ENCODE data around the gene FAM111B.
"Not testable (repeated sequence)": the region's sequence is repeated elsewhere in the genome, so short reads cannot be mapped to it uniquely, and the experiment has no call there.

The FAM111B gene

GRCh38 chr11:59102259-59102765 lies 4.7 kb upstream of the FAM111B start:
- no peaks in the 10 kb centered on the region for H3K4me1 ChIP-seq (ENCODE audit: insufficient read depth, poor library complexity, severe bottlenecking)
- no peak overlapping the region for H3K27ac ChIP-seq (ENCODE audit: poor library complexity, severe bottlenecking)
- peak overlapping the region; percentile 7 for H3K4me3 ChIP-seq (ENCODE audit: severe bottlenecking)
- ATAC-seq (ENCODE audit: low read depth): peak; percentile 29
- no peaks in the 10 kb centered on the region for H3K9me3 ChIP-seq (ENCODE audit: severe bottlenecking)
- peak; percentile 27 for TF ChIP-seq CTCF (IDR thresholded peaks at IDR 0.05; ENCODE audit: poor library complexity, severe bottlenecking)
- no peak for DNase-seq (ENCODE audit: low spot score)
- no peaks in the 10 kb centered on the region for H3K36me3 ChIP-seq (ENCODE audit: low read depth)
- H3K27me3 ChIP-seq (ENCODE audit: insufficient read depth, poor library complexity, severe bottlenecking): no peaks in the 10 kb centered on the region

DNA sequence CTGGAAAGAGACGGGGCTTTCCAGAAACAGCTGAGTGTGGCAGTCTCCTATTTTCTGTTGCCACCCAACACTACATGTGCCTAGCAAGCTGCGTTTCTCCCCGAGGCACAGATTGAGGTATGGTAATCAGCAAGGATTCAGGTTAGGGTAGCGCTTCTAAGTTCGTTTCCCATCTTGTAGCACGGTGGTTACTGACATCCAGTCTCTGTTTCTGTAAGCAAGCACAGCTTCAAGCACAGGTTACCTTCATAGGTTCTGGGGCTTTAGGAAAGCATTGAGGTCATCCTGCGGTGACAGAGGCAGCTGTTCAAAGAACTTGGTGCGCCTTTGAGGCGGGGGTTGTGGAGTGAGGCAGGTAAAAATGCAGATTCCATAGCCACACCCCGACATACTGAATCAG lies 684 bp downstream of the FAM111B start:
- H3K9me3 ChIP-seq (ENCODE audit: severe bottlenecking); DNase-seq (ENCODE audit: low spot score); H3K27me3 ChIP-seq (ENCODE audit: insufficient read depth, poor library complexity, severe bottlenecking): not testable (repeated sequence)
- H3K4me1 ChIP-seq (ENCODE audit: insufficient read depth, poor library complexity, severe bottlenecking): peaks cover 11% of the 10 kb centered on the region
- H3K4me3 ChIP-seq (ENCODE audit: severe bottlenecking): peak overlapping the region; percentile 35
- ATAC-seq (ENCODE audit: low read depth): peak; percentile 5; the same call in 2 of the 3 replicates
- peaks cover 40% of the 10 kb centered on the region for H3K36me3 ChIP-seq (ENCODE audit: low read depth)
- H3K27ac ChIP-seq (ENCODE audit: poor library complexity, severe bottlenecking): peak overlapping the region; percentile 55

- DNase-seq (ENCODE audit: low spot score) (no peak), ATAC-seq (ENCODE audit: low read depth) (no peak)
- no peak overlapping the region for H3K27ac ChIP-seq (ENCODE audit: poor library complexity, severe bottlenecking)
- peaks cover 13% of the 10 kb centered on the region for H3K4me1 ChIP-seq (ENCODE audit: insufficient read depth, poor library complexity, severe bottlenecking)
- H3K36me3 ChIP-seq (ENCODE audit: low read depth): peaks cover 81% of the 10 kb centered on the region
- H3K9me3 ChIP-seq (ENCODE audit: severe bottlenecking): no peaks in the 10 kb centered on the region
- no peak overlapping the region for H3K4me3 ChIP-seq (ENCODE audit: severe bottlenecking)
- no peak for TF ChIP-seq CTCF (IDR thresholded peaks at IDR 0.05; ENCODE audit: poor library complexity, severe bottlenecking)
- H3K27me3 ChIP-seq (ENCODE audit: insufficient read depth, poor library complexity, severe bottlenecking): no peaks in the 10 kb centered on the region
These were observed 5.5 kb downstream of the FAM111B start for GRCh38 chr11:59112494-59112893.

- H3K27me3 ChIP-seq (ENCODE audit: insufficient read depth, poor library complexity, severe bottlenecking): no peaks in the 10 kb centered on the region
- DNase-seq (ENCODE audit: low spot score) (no peak), ATAC-seq (ENCODE audit: low read depth) (no peak)
- H3K4me1 ChIP-seq (ENCODE audit: insufficient read depth, poor library complexity, severe bottlenecking): peaks cover 7% of the 10 kb centered on the region
- peaks cover 7% of the 10 kb centered on the region for H3K9me3 ChIP-seq (ENCODE audit: severe bottlenecking)
- no peak for TF ChIP-seq CTCF (IDR thresholded peaks at IDR 0.05; ENCODE audit: poor library complexity, severe bottlenecking)
- no peak overlapping the region for H3K4me3 ChIP-seq (ENCODE audit: severe bottlenecking)
- no peak overlapping the region for H3K27ac ChIP-seq (ENCODE audit: poor library complexity, severe bottlenecking)
- peaks cover 89% of the 10 kb centered on the region for H3K36me3 ChIP-seq (ENCODE audit: low read depth)
These were observed 7.3 kb downstream of the FAM111B start for GRCh38 chr11:59114344-59114743.

DNA sequence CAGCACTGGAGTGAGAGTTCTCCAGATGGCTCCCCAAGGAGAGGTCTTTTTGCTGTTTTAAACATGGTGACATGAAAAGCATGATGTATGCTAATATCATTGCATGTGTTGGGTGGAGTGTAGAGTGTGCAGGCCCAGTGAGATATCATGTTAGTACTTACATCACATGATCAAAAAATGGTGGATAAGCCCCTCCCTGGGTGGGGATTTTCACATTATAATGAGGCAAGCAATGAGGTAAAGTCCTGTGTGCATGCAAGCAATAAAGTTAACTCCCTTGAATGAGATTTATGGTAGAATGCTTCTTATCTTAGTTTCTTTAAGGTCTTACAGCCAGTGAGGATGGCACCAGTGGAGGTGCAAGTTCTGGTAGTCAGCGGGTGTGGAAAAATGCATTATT lies 8.5 kb downstream of the FAM111B start:
- H3K4me1 ChIP-seq (ENCODE audit: insufficient read depth, poor library complexity, severe bottlenecking): peaks cover 4% of the 10 kb centered on the region
- H3K36me3 ChIP-seq (ENCODE audit: low read depth): peaks cover 89% of the 10 kb centered on the region
- H3K4me3 ChIP-seq (ENCODE audit: severe bottlenecking): no peak overlapping the region
- H3K27me3 ChIP-seq (ENCODE audit: insufficient read depth, poor library complexity, severe bottlenecking): no peaks in the 10 kb centered on the region
- peaks cover 7% of the 10 kb centered on the region for H3K9me3 ChIP-seq (ENCODE audit: severe bottlenecking)
- ATAC-seq (ENCODE audit: low read depth): no peak
- no peak for DNase-seq (ENCODE audit: low spot score)
- no peak overlapping the region for H3K27ac ChIP-seq (ENCODE audit: poor library complexity, severe bottlenecking)
- no peak for TF ChIP-seq CTCF (IDR thresholded peaks at IDR 0.05; ENCODE audit: poor library complexity, severe bottlenecking)
